Karpas-422 (cell line): ENCODE measurements around the gene FOXK1. TPM values are rescaled to one million over a fixed set of nuclear protein-coding genes. Genes with fewer than 3 reads are reported as not detected.

ENCODE experiments used
- DNase-seq: peaks from one replicate; pipeline ENCODE4 v3.0.0-alpha.2; 2015
- H2AFZ ChIP-seq: fragments of 200-600 bp; sonication (generic); 2 replicates; pipeline ENCODE4 v1.6.1; 2014; ENCODE audit warnings: antibody characterized with exemption, low read length, mixed read lengths
- H3K27ac ChIP-seq: fragments of 200-600 bp; sonication (generic); 2 replicates; pipeline ENCODE4 v1.5.1; 2014; ENCODE audit warnings: mild to moderate bottlenecking, low read length, moderate library complexity
- H3K27me3 ChIP-seq: fragments of 200-600 bp; sonication (generic); 2 replicates; pipeline ENCODE4 v1.6.1; 2014; ENCODE audit warnings: low read length, mixed read lengths
- H3K36me3 ChIP-seq: fragments of 200-600 bp; sonication (generic); 2 replicates; pipeline ENCODE4 v1.6.1; 2014; ENCODE audit warnings: low read length, mixed read lengths; ENCODE audit not compliant: insufficient read depth
- H3K4me1 ChIP-seq: fragments of 200-600 bp; sonication (generic); 2 replicates; pipeline ENCODE4 v1.6.1; 2014; ENCODE audit warnings: mild to moderate bottlenecking, low read length, mixed read lengths
- H3K4me2 ChIP-seq: fragments of 200-600 bp; sonication (generic); 2 replicates; pipeline ENCODE4 v1.6.1; 2014; ENCODE audit warnings: low read length, low read depth, mild to moderate bottlenecking; ENCODE audit not compliant: poor library complexity, severe bottlenecking
- H3K4me3 ChIP-seq: fragments of 200-600 bp; sonication (generic); 2 replicates; pipeline ENCODE4 v1.5.1; 2014; ENCODE audit warnings: mild to moderate bottlenecking, antibody characterized with exemption, low read length, mixed read lengths
- H3K79me2 ChIP-seq: fragments of 200-600 bp; sonication (generic); 2 replicates; pipeline ENCODE4 v1.6.1; 2014; ENCODE audit warnings: mild to moderate bottlenecking, low read length, mixed read lengths
- H3K9ac ChIP-seq: fragments of 200-600 bp; sonication (generic); 2 replicates; pipeline ENCODE4 v1.6.0; 2014; ENCODE audit warnings: low read length
- H3K9me2 ChIP-seq: fragments of 200-600 bp; sonication (generic), shearing (Covaris generic); replicated peaks from 2 replicates; pipeline ENCODE4 v1.6.0; 2014; ENCODE audit warnings: mild to moderate bottlenecking, low read length, moderate library complexity; ENCODE audit not compliant: insufficient read depth
- H3K9me3 ChIP-seq: fragments of 300-700, 200-600 bp; sonication (generic); 2 replicates; pipeline ENCODE4 v1.6.1; 2014; ENCODE audit warnings: low read length, mixed read lengths
- H4K20me1 ChIP-seq: fragments of 200-600 bp; sonication (generic); 2 replicates; pipeline ENCODE4 v1.6.1; 2014; ENCODE audit warnings: mild to moderate bottlenecking, antibody characterized with exemption, low read length, low read depth; ENCODE audit not compliant: insufficient read depth
- small RNA-seq: library from RNA; depleted of rRNA; stranded (forward); fragments of <200 nt; gene quantifications from one replicate; pipeline ENCODE3, GENCODE V24; 2014
- total RNA-seq: library from RNA; depleted of rRNA; stranded (reverse); fragments of >200 nt; shearing (Covaris generic); gene quantifications from 2 replicates; pipeline ENCODE4 v1.2.3, GENCODE V29; 2014; ENCODE audit warnings: low replicate concordance; rRNA removed

Gene FOXK1
- total RNA-seq, 1 experiment from 2014 or later = 20.3 TPM

GRCh38 chr7:4816419-4817080 lies 134.5 kb downstream of the FOXK1 start:
- Histone ChIP-seq H4K20me1 (no peaks in the 10 kb centered on the region), H3K79me2 (no peaks in the 10 kb centered on the region), H2AFZ (no peak overlapping the region), H3K4me1 (no peaks in the 10 kb centered on the region), H3K27me3 (no peaks in the 10 kb centered on the region), H3K4me2 (no peak overlapping the region), H3K9me3 (no peaks in the 10 kb centered on the region), H3K9ac (no peak overlapping the region), H3K36me3 (no peaks in the 10 kb centered on the region), H3K27ac (no peak overlapping the region), H3K9me2 (no peaks in the 10 kb centered on the region), H3K4me3 (no peak overlapping the region)
- no peak for DNase-seq

DNA sequence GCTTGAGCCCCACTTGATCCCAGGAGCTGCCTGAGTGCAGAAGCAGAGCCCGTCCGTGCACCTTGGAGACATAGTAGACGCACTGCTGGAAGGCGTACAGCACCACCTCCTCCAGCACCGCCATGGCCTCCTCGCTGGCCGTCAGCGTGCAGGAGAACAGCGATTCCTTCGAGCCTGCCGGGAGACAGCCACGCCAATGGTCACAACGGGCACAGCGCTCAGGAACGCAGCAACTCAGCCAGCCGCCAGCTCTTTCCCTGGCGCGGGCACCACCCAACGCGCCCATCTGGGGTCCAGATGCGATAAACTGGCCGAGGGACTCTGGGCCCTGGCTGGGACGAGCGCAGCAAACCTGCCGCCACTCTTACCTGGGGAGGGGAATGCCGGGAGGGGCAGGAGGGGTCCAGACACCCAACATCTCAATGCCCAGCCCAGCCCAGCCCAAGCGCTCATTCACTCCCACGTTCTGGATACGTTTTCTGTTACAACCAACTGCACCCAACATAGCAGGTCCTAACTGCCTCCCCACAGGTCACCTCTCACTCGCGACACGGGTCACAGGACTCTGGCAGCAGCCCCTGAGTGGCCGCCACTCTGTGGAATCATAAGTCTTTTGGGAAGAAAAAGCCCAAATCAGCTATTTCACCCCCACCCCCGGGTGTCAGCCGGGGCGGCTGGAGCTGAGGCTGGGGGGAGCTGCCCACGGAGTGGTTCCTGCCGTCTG lies 135.2 kb downstream of the FOXK1 start:
- Histone ChIP-seq H3K9me3 (no peaks in the 10 kb centered on the region), H3K4me3 (no peak overlapping the region), H3K79me2 (no peaks in the 10 kb centered on the region), H3K9ac (no peak overlapping the region), H2AFZ (no peak overlapping the region), H3K27me3 (no peaks in the 10 kb centered on the region), H3K4me1 (no peaks in the 10 kb centered on the region), H3K9me2 (no peaks in the 10 kb centered on the region), H3K27ac (no peak overlapping the region), H4K20me1 (no peaks in the 10 kb centered on the region), H3K4me2 (no peak overlapping the region), H3K36me3 (no peaks in the 10 kb centered on the region)
- DNase-seq = no peak

DNA sequence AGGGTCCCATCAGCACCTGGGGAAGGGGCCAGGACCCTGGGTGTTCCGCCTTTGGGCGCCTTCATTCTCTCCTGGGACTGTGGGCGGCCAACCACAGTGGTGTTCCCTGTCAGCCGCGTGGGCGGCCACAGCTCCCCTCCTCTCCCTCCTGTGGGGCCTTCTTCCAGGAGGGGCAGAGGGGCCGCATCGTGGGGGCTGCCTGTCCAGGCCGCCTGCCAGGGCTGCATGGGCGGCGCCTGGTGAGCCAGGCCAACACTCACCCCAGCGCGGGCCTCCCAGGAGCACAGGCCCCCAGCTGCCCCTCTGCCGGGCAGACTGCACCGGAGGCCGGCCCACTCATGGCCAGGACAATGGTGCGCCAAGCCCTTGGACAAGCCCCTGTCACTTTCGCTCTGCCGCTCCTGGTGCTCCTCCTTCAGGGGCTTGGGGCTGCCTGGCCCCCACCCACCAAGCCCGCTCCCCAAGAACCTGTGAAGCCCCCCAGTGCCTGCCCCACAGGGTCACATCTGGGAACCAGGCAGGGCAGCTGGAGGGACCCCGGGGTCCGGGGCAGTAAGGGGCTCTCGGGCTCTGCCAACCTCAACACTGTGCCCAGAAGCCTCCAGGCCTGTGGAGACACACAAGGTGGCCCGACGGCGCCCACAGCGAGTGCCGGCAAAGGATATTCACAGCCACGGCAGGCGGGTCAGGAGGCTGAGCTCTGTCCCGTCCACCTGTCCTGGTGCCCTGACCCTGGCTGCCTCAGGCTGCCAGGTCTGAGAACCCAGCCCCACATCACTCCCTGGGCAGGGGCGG lies 136.1 kb downstream of the FOXK1 start:
- Histone ChIP-seq H3K4me2 (no peak overlapping the region), H4K20me1 (no peaks in the 10 kb centered on the region), H3K4me3 (no peak overlapping the region), H2AFZ (no peak overlapping the region), H3K36me3 (no peaks in the 10 kb centered on the region), H3K4me1 (no peaks in the 10 kb centered on the region), H3K9me2 (no peaks in the 10 kb centered on the region), H3K79me2 (no peaks in the 10 kb centered on the region), H3K9me3 (no peaks in the 10 kb centered on the region), H3K9ac (no peak overlapping the region), H3K27ac (no peak overlapping the region), H3K27me3 (no peaks in the 10 kb centered on the region)
- no peak for DNase-seq

DNA sequence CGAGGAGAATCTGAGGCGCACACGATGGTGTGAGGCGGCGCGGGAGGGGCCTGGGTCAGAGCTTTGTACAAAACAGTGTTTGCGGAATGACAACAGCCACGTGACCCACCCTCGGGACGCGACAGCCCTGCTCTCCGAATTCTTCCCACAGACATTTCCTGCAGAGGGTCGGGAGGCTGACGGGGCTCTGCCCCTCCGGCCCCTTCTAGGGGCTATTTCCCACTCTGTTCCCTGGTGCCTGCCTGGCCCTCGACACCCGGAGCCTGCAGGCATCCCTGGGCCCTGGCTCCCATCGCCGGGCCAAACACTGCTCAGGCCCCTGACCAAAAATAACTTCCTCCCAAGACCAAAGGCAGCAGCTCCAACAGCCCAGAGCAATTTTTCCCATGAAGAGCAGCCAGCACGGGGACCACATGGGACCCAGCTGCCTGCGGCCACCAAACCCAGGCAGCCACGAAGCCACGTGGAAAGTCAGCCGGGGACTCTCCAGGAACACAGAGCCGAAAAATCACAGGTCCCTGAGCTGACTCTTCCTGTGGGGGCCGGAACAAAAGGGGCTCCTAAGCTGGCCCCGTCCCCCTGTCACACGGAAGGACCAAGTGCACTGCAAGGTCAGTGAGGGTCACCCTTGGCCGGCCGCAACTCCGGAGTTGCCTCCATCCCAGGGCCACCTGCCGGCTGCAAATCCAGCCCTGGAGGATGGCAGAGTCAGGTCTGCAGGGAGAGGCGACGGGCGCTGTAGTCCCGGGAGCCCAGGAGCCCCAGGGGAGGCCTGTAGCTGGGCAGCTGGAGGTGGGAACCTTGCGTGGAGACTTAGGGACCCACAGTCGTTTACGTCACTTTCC lies 137.7 kb downstream of the FOXK1 start:
- no peaks in the 10 kb centered on the region for H3K36me3 ChIP-seq
- no peaks in the 10 kb centered on the region for H3K79me2 ChIP-seq
- no peaks in the 10 kb centered on the region for H3K9me3 ChIP-seq
- H3K4me1 ChIP-seq = no peaks in the 10 kb centered on the region
- no peak overlapping the region for H3K9ac ChIP-seq
- DNase-seq = no peak
- no peak overlapping the region for H2AFZ ChIP-seq
- no peaks in the 10 kb centered on the region for H3K9me2 ChIP-seq
- no peaks in the 10 kb centered on the region for H3K27me3 ChIP-seq
- H3K4me3 ChIP-seq = no peak overlapping the region
- H4K20me1 ChIP-seq = no peaks in the 10 kb centered on the region
- no peak overlapping the region for H3K4me2 ChIP-seq
- H3K27ac ChIP-seq = no peak overlapping the region

GRCh38 chr7:4820405-4820966 lies 138.4 kb downstream of the FOXK1 start:
- H4K20me1 ChIP-seq = no peaks in the 10 kb centered on the region
- H2AFZ ChIP-seq = no peak overlapping the region
- H3K4me2 ChIP-seq = no peak overlapping the region
- DNase-seq = no peak
- H3K79me2 ChIP-seq = no peaks in the 10 kb centered on the region
- H3K4me1 ChIP-seq = no peaks in the 10 kb centered on the region
- no peaks in the 10 kb centered on the region for H3K9me3 ChIP-seq
- no peak overlapping the region for H3K27ac ChIP-seq
- no peaks in the 10 kb centered on the region for H3K36me3 ChIP-seq
- no peak overlapping the region for H3K9ac ChIP-seq
- no peak overlapping the region for H3K4me3 ChIP-seq
- H3K9me2 ChIP-seq = no peaks in the 10 kb centered on the region
- no peaks in the 10 kb centered on the region for H3K27me3 ChIP-seq

Small RNA genes within 50 kb of the gene (small RNA-seq; reads per million reads assigned to genes)
- not detected for gene MIR4656
- not detected for gene RF00019

Other genes with a start within 250 kb of the FOXK1 start
- 14.5 and 41.1 TPM in 2 replicates for gene AP5Z1, start 93.3 kb downstream of the FOXK1 start, total RNA-seq
- gene PAPOLB, start 179.7 kb downstream of the FOXK1 start, total RNA-seq = not detected in 2 replicates
- not detected in 2 replicates for gene RADIL, start 201.4 kb downstream of the FOXK1 start, total RNA-seq